HG03439 (cell line): Measurements from ENCODE around the gene GDPD5.

Experiments
- ATAC-seq: cut with Tn5 transposase; IDR thresholded peaks from one replicate; pipeline ENCODE4 v1.9.1; 2021; ENCODE audit warnings: mild to moderate bottlenecking, moderate library complexity; ENCODE audit not compliant: unreplicated experiment

The GDPD5 gene

GRCh38 chr11:75558939-75559843, 33.5 kb upstream of the GDPD5 start:
- ATAC-seq = no peak

- no peak for ATAC-seq
Observed at GRCh38 chr11:75557666-75558494, 32.1 kb upstream of the GDPD5 start.

- ATAC-seq = no peak
Observed at GRCh38 chr11:75556275-75556674, 30.5 kb upstream of the GDPD5 start.

- ATAC-seq = no peak
Observed at GRCh38 chr11:75555079-75555811, 29.5 kb upstream of the GDPD5 start.

- ATAC-seq = no peak
Observed at GRCh38 chr11:75554258-75555022, 28.7 kb upstream of the GDPD5 start.

GRCh38 chr11:75553889-75554257, 28.1 kb upstream of the GDPD5 start:
- ATAC-seq = no peak

GRCh38 chr11:75553182-75553581, 27.4 kb upstream of the GDPD5 start:
- no peak for ATAC-seq

- ATAC-seq = no peak
Observed at GRCh38 chr11:75549370-75549958, 23.7 kb upstream of the GDPD5 start.

- ATAC-seq = no peak
Observed at GRCh38 chr11:75548595-75549272, 23.0 kb upstream of the GDPD5 start.

GRCh38 chr11:75547617-75548058, 21.9 kb upstream of the GDPD5 start:
- ATAC-seq = no peak

- no peak for ATAC-seq
Observed at GRCh38 chr11:75547177-75547576, 21.4 kb upstream of the GDPD5 start.

- no peak for ATAC-seq
Observed at GRCh38 chr11:75543806-75544205, 18.1 kb upstream of the GDPD5 start.

- no peak for ATAC-seq
Observed at GRCh38 chr11:75542088-75542438, 16.3 kb upstream of the GDPD5 start.

GRCh38 chr11:75541193-75542087, 15.7 kb upstream of the GDPD5 start:
- ATAC-seq = no peak

- ATAC-seq = no peak
Observed at GRCh38 chr11:75539459-75540334, 14.0 kb upstream of the GDPD5 start.

GRCh38 chr11:75538150-75538942, 12.6 kb upstream of the GDPD5 start:
- ATAC-seq = no peak

GRCh38 chr11:75537740-75538139, 12.0 kb upstream of the GDPD5 start:
- ATAC-seq = no peak
